ENCODE data around the gene CERS6.
"Not testable (repeated sequence)": the region's sequence is repeated elsewhere in the genome, so short reads cannot be mapped to it uniquely, and the experiment has no call there.

The CERS6 gene

GRCh38 chr2:168657378-168657777 lies 201.3 kb downstream of the CERS6 start:
- not testable (repeated sequence) for H3K9ac ChIP-seq (ENCODE audit: low read length); H3K9me3 ChIP-seq (ENCODE audit: control insufficient read depth, low read depth, low read length); H3K27me3 ChIP-seq (ENCODE audit: control insufficient read depth, insufficient read depth, low read length); H3K4me3 ChIP-seq (ENCODE audit: low read length); H3K36me3 ChIP-seq (ENCODE audit: control insufficient read depth, low read depth, low read length); H3K27ac ChIP-seq (ENCODE audit: low read length)
- H3K4me1 ChIP-seq (ENCODE audit: control insufficient read depth, low read depth, low read length) = peaks cover 32% of the 10 kb centered on the region

- H3K4me1 ChIP-seq (ENCODE audit: control insufficient read depth, low read depth, low read length) = peaks cover 27% of the 10 kb centered on the region
- no peaks in the 10 kb centered on the region for H3K27me3 ChIP-seq (ENCODE audit: control insufficient read depth, insufficient read depth, low read length)
- no peak overlapping the region for H3K27ac ChIP-seq (ENCODE audit: low read length)
- no peak overlapping the region for H3K4me3 ChIP-seq (ENCODE audit: low read length)
- H3K36me3 ChIP-seq (ENCODE audit: control insufficient read depth, low read depth, low read length) = no peaks in the 10 kb centered on the region
- no peak overlapping the region for H3K9ac ChIP-seq (ENCODE audit: low read length)
- H3K9me3 ChIP-seq (ENCODE audit: control insufficient read depth, low read depth, low read length) = no peaks in the 10 kb centered on the region
Measured at GRCh38 chr2:168658706-168659105, 202.6 kb downstream of the CERS6 start.

DNA sequence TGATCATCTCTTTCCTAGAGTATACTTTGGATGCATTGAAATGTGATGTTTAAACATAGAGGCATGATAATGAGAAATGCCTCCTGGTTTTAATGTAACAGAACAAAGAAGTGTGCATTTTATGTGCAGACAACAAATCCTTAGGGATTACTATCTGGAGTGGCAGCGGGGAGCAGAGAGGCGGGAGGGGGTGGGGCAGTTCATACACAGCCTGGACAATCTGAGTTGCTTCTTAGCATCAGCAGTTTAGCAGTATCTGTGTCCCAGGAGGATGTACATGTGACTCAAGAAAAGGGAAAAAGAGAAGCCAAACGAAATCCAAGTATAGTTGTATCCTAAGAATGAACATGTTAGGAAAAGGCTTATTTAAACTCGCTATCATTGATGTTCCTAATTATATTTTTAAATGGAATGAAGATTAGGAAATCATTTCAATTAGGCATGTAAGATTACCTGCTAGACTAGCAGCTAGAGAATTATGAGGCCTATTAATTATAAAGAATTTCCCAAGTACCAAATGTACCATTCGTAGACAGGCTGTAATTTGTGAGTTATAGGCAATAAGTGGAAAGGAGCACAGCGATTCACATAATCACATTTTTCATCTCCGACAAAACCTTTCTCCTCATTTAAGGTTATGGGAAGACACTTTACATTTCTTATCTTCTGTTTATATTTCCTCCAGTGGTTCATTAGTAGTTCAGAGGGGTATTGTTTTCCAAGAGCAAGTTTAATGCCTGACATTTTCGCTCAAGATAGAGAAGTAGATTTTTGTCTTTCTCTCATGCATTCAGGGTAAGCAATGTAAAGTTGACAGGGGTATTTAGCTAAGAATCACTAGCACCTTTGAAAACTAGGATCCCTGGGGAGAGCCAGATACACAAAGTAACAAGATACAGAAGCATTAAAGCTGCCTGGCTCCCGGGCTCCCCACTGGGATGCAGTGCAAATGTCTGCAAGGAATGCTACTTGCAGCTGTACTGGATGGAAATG lies 205.1 kb downstream of the CERS6 start:
- H3K36me3 ChIP-seq (ENCODE audit: control insufficient read depth, low read depth, low read length) = no peaks in the 10 kb centered on the region
- no peaks in the 10 kb centered on the region for H3K9me3 ChIP-seq (ENCODE audit: control insufficient read depth, low read depth, low read length)
- peaks cover 30% of the 10 kb centered on the region for H3K4me1 ChIP-seq (ENCODE audit: control insufficient read depth, low read depth, low read length)
- H3K9ac ChIP-seq (ENCODE audit: low read length) = no peak overlapping the region
- no peak overlapping the region for H3K4me3 ChIP-seq (ENCODE audit: low read length)
- no peak overlapping the region for H3K27ac ChIP-seq (ENCODE audit: low read length)
- no peaks in the 10 kb centered on the region for H3K27me3 ChIP-seq (ENCODE audit: control insufficient read depth, insufficient read depth, low read length)

- H3K27ac ChIP-seq (ENCODE audit: low read length) = no peak overlapping the region
- peaks cover 30% of the 10 kb centered on the region for H3K4me1 ChIP-seq (ENCODE audit: control insufficient read depth, low read depth, low read length)
- H3K27me3 ChIP-seq (ENCODE audit: control insufficient read depth, insufficient read depth, low read length) = no peaks in the 10 kb centered on the region
- no peak overlapping the region for H3K4me3 ChIP-seq (ENCODE audit: low read length)
- H3K9me3 ChIP-seq (ENCODE audit: control insufficient read depth, low read depth, low read length) = no peaks in the 10 kb centered on the region
- H3K9ac ChIP-seq (ENCODE audit: low read length) = no peak overlapping the region
- no peaks in the 10 kb centered on the region for H3K36me3 ChIP-seq (ENCODE audit: control insufficient read depth, low read depth, low read length)
Measured at GRCh38 chr2:168661863-168662256, 205.8 kb downstream of the CERS6 start.

DNA sequence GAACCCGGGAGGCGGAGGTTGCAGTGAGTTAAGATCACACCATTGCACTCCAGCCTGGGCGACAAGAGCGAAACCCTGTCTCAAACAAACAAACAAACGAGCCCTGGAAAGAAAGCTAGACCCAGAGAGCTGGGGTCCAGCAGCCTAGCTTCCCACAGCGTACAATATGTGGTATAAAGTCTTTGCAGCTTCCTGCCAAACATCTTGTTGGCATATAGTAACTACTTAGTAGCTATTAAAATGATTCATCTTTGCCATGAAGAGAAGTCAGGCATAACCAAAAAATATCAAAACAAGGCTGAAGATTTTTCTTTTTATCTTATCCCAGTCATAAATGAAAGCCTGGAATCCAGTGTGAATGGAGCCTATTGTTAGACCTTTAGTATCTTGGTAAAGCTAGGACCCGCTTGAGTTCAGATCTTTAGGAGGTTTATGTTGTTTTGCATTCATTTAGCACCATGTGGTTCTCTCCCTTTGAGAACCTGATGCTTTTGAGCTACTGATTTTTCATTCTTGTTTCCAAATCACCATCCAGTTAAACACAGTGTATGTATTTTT lies 206.7 kb downstream of the CERS6 start:
- H3K9ac ChIP-seq (ENCODE audit: low read length) = no peak overlapping the region

DNA sequence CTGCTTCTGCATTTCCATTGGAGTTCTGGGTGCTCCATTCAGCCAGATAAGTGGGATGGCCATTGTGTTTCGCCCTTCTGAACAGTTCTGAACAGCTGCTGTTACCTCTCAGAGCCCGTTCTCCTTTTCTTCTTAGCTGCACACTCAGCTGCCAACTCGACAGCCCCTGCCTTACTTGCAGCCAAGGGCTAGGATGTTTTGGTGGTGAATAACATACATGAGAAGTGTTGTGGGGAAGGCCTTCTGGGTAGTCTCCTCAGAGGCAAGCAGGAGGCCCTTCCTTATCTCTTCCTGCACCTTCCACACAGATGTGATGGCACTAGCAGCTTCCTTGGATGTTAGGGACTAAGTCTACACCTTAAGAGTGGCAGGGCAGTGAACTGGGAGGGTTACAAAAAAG lies 207.9 kb downstream of the CERS6 start:
- no peaks in the 10 kb centered on the region for H3K9me3 ChIP-seq (ENCODE audit: control insufficient read depth, low read depth, low read length)
- no peak overlapping the region for H3K27ac ChIP-seq (ENCODE audit: low read length)
- no peak overlapping the region for H3K9ac ChIP-seq (ENCODE audit: low read length)
- no peaks in the 10 kb centered on the region for H3K27me3 ChIP-seq (ENCODE audit: control insufficient read depth, insufficient read depth, low read length)
- H3K4me1 ChIP-seq (ENCODE audit: control insufficient read depth, low read depth, low read length) = peaks cover 30% of the 10 kb centered on the region
- H3K36me3 ChIP-seq (ENCODE audit: control insufficient read depth, low read depth, low read length) = no peaks in the 10 kb centered on the region
- no peak overlapping the region for H3K4me3 ChIP-seq (ENCODE audit: low read length)

More for the DNA sequence above, 206.7 kb downstream of the CERS6 start:
- Histone ChIP-seq H3K27ac (ENCODE audit: low read length) (no peak overlapping the region), H3K27me3 (ENCODE audit: control insufficient read depth, insufficient read depth, low read length) (no peaks in the 10 kb centered on the region), H3K9me3 (ENCODE audit: control insufficient read depth, low read depth, low read length) (no peaks in the 10 kb centered on the region), H3K4me1 (ENCODE audit: control insufficient read depth, low read depth, low read length) (peaks cover 30% of the 10 kb centered on the region), H3K36me3 (ENCODE audit: control insufficient read depth, low read depth, low read length) (no peaks in the 10 kb centered on the region), H3K4me3 (ENCODE audit: low read length) (no peak overlapping the region)

GRCh38 chr2:168664715-168665114 lies 208.6 kb downstream of the CERS6 start:
- H3K27me3 ChIP-seq (ENCODE audit: control insufficient read depth, insufficient read depth, low read length); H3K9ac ChIP-seq (ENCODE audit: low read length); H3K4me3 ChIP-seq (ENCODE audit: low read length); H3K9me3 ChIP-seq (ENCODE audit: control insufficient read depth, low read depth, low read length); H3K36me3 ChIP-seq (ENCODE audit: control insufficient read depth, low read depth, low read length); H3K27ac ChIP-seq (ENCODE audit: low read length): not testable (repeated sequence)
- peaks cover 30% of the 10 kb centered on the region for H3K4me1 ChIP-seq (ENCODE audit: control insufficient read depth, low read depth, low read length)

- Histone ChIP-seq H3K9me3 (ENCODE audit: control insufficient read depth, low read depth, low read length) (no peaks in the 10 kb centered on the region), H3K4me1 (ENCODE audit: control insufficient read depth, low read depth, low read length) (peaks cover 14% of the 10 kb centered on the region), H3K36me3 (ENCODE audit: control insufficient read depth, low read depth, low read length) (no peaks in the 10 kb centered on the region), H3K9ac (ENCODE audit: low read length) (no peak overlapping the region), H3K27ac (ENCODE audit: low read length) (no peak overlapping the region), H3K4me3 (ENCODE audit: low read length) (no peak overlapping the region), H3K27me3 (ENCODE audit: control insufficient read depth, insufficient read depth, low read length) (no peaks in the 10 kb centered on the region)
Measured at GRCh38 chr2:168666339-168666738, 210.3 kb downstream of the CERS6 start.

- Histone ChIP-seq H3K27me3 (ENCODE audit: control insufficient read depth, insufficient read depth, low read length) (no peaks in the 10 kb centered on the region), H3K9ac (ENCODE audit: low read length) (no peak overlapping the region), H3K36me3 (ENCODE audit: control insufficient read depth, low read depth, low read length) (no peaks in the 10 kb centered on the region), H3K9me3 (ENCODE audit: control insufficient read depth, low read depth, low read length) (no peaks in the 10 kb centered on the region), H3K4me1 (ENCODE audit: control insufficient read depth, low read depth, low read length) (peaks cover 7% of the 10 kb centered on the region), H3K27ac (ENCODE audit: low read length) (no peak overlapping the region), H3K4me3 (ENCODE audit: low read length) (no peak overlapping the region)
Measured at GRCh38 chr2:168667156-168667555, 211.1 kb downstream of the CERS6 start.

GRCh38 chr2:168669151-168669550 lies 213.1 kb downstream of the CERS6 start:
- Histone ChIP-seq H3K9ac (ENCODE audit: low read length) (no peak overlapping the region), H3K4me3 (ENCODE audit: low read length) (no peak overlapping the region), H3K27ac (ENCODE audit: low read length) (no peak overlapping the region), H3K9me3 (ENCODE audit: control insufficient read depth, low read depth, low read length) (no peaks in the 10 kb centered on the region), H3K4me1 (ENCODE audit: control insufficient read depth, low read depth, low read length) (no peaks in the 10 kb centered on the region), H3K36me3 (ENCODE audit: control insufficient read depth, low read depth, low read length) (no peaks in the 10 kb centered on the region), H3K27me3 (ENCODE audit: control insufficient read depth, insufficient read depth, low read length) (no peaks in the 10 kb centered on the region)

DNA sequence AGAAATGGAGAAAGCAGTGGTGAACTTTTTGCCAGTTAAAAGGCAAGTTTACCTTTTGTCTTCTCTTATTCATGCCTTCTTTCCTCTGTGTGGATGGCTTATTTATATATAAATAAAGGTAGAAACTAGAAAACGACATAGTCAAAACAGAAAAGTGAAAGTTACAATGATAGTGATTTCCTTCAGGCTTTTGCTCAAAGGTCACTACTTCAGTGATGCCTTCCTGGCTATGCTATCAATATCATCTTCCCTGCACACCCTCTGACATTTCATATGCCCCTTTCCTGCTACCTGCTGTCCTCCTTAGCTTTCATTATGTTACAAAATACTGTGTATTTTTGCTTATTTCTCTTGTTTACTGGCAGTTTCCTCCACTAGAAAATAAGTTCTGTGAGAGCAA lies 214.4 kb downstream of the CERS6 start:
- H3K27ac ChIP-seq (ENCODE audit: low read length) = no peak overlapping the region
- no peaks in the 10 kb centered on the region for H3K4me1 ChIP-seq (ENCODE audit: control insufficient read depth, low read depth, low read length)
- H3K9me3 ChIP-seq (ENCODE audit: control insufficient read depth, low read depth, low read length) = no peaks in the 10 kb centered on the region
- no peaks in the 10 kb centered on the region for H3K36me3 ChIP-seq (ENCODE audit: control insufficient read depth, low read depth, low read length)
- H3K27me3 ChIP-seq (ENCODE audit: control insufficient read depth, insufficient read depth, low read length) = no peaks in the 10 kb centered on the region
- H3K4me3 ChIP-seq (ENCODE audit: low read length) = no peak overlapping the region
- H3K9ac ChIP-seq (ENCODE audit: low read length) = no peak overlapping the region

DNA sequence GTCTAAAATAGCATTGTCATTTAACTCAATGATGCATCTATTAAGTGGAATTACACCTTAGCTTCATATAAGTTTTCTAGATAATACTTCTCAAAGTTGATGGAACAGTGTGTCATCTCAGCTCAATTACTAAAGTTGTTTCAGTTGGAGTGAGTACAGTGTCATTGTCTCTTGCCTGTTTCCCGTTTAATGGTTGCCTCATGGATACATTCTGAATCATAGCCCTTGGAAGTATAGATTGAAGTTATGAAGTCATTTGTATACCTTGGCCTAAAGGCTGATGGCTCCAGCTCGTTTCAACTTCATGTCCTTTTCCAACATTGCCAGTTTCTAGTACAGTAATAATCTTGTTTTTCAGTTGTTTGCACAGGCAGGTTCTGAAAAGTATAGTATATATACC lies 215.9 kb downstream of the CERS6 start:
- no peaks in the 10 kb centered on the region for H3K27me3 ChIP-seq (ENCODE audit: control insufficient read depth, insufficient read depth, low read length)
- no peak overlapping the region for H3K4me3 ChIP-seq (ENCODE audit: low read length)
- no peaks in the 10 kb centered on the region for H3K36me3 ChIP-seq (ENCODE audit: control insufficient read depth, low read depth, low read length)
- no peaks in the 10 kb centered on the region for H3K4me1 ChIP-seq (ENCODE audit: control insufficient read depth, low read depth, low read length)
- no peaks in the 10 kb centered on the region for H3K9me3 ChIP-seq (ENCODE audit: control insufficient read depth, low read depth, low read length)
- H3K27ac ChIP-seq (ENCODE audit: low read length) = no peak overlapping the region
- no peak overlapping the region for H3K9ac ChIP-seq (ENCODE audit: low read length)

Measured in iPS-18a (cell line).